Endometrial microvascular endothelial cells (primary cell): ENCODE data around the gene MAGEA1. TPM values are rescaled to one million over a fixed set of nuclear protein-coding genes. Genes with fewer than 3 reads are reported as not detected.

ENCODE experiments used
- total RNA-seq: library from RNA; depleted of rRNA; stranded (reverse); fragments of >200 nt; gene quantifications from one replicate; pipeline ENCODE4 v1.2.3, GENCODE V29; 2015; ENCODE audit errors: inconsistent ontology term

The MAGEA1 gene
- total RNA-seq, 1 donor from 2014 or later, result not detected

Other genes starting within 250 kb of the MAGEA1 start
- gene PNMA5, start 185.2 kb upstream of the MAGEA1 start, total RNA-seq, result not detected
- gene PNMA3, start 122.8 kb upstream of the MAGEA1 start, total RNA-seq, result not detected
- gene PNMA6A, start 106.8 kb upstream of the MAGEA1 start, total RNA-seq, result 0.19 TPM
- gene PNMA6F, start 142.5 kb downstream of the MAGEA1 start, total RNA-seq, result not detected
- gene ZNF275, start 154.9 kb downstream of the MAGEA1 start, total RNA-seq, result 4.7 TPM
- gene PNMA6E, start 222.1 kb downstream of the MAGEA1 start, total RNA-seq, result not detected
- 1.3 TPM for gene ZFP92, start 232.2 kb downstream of the MAGEA1 start, total RNA-seq